GM12873 (cell line): Measurements from ENCODE around the gene VMP1.

ENCODE experiments used
- CTCF ChIP-seq: IDR thresholded peaks from 2 replicates; pipeline ENCODE4 v1.5.1; 2012; ENCODE audit warnings: low read depth, mild to moderate bottlenecking, moderate library complexity, low read length, control low read depth; ENCODE audit not compliant: insufficient read depth; ENCODE audit errors: missing control alignments

The VMP1 gene

GRCh38 chr17:59815965-59816364, 108.5 kb downstream of the VMP1 start:
- no peak for TF ChIP-seq CTCF

GRCh38 chr17:59825533-59826322, 118.3 kb downstream of the VMP1 start:
- TF ChIP-seq CTCF, result no peak

- TF ChIP-seq CTCF, result no peak
Observed at GRCh38 chr17:59826706-59827453, 119.4 kb downstream of the VMP1 start.

GRCh38 chr17:59827721-59828477, 120.4 kb downstream of the VMP1 start:
- no peak for TF ChIP-seq CTCF

DNA sequence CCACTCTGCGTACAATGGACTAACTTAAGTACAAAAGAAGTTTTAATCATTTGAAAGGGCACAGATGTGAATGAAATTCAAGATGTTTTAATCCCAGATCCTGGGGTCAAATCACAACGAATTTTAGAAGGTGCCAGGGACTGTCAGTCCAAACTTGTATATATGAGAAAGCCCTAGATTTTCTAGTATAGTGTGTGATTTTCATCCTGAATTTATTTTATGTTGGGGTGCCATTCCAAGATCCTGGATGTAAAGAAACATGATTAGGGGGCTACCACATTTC, 121.0 kb downstream of the VMP1 start:
- TF ChIP-seq CTCF, result no peak

- no peak for TF ChIP-seq CTCF
Observed at GRCh38 chr17:59829217-59830006, 122.0 kb downstream of the VMP1 start.
